Measurements from ENCODE around the gene CACNA1S. TPM values are rescaled to one million over a fixed set of nuclear protein-coding genes. Genes with fewer than 3 reads are reported as not detected.

Gene CACNA1S
- polyA plus RNA-seq, 1 experiment = not detected

- ChIA-PET CTCF (no interaction called here), POLR2A (no interaction called here)
- H3K27ac ChIP-seq (ENCODE audit: low read depth, low read length) = no peak overlapping the region
- H3K27me3 ChIP-seq (ENCODE audit: control insufficient read depth, insufficient read depth, low read length) = peaks cover 62% of the 10 kb centered on the region
- TF ChIP-seq CTCF (IDR thresholded peaks at IDR 0.05; ENCODE audit: low read depth, low read length) = no peak
- no peak for DNase-seq (ENCODE audit: low read depth, low spot score)
- H3K4me3 ChIP-seq (ENCODE audit: low read depth, low read length) = no peak overlapping the region
- H3K9me3 ChIP-seq (ENCODE audit: control insufficient read depth, insufficient read depth, low read length) = no peaks in the 10 kb centered on the region
These were observed 47.4 kb downstream of the CACNA1S start for GRCh38 chr1:201064806-201065205.

DNA sequence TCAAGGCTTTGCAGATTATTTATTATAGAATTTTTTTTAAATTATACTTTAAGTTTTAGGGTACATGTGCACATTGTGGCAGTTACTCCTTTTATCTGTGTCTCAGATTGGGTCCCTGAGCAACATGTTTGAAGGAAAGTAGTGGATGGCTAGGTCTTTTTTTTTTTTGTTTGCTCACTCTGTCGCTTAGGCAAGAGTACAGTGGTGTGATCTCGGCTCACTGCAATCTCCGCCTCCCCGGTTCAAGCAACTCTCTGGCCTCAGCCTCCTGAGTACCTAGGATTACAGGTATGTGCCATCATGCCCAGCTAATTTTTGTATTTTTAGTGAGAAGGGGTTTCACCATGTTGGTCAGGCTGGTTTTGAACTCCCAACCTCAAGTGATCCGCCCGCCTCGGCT, 49.1 kb downstream of the CACNA1S start:
- ChIA-PET CTCF (no interaction called here), POLR2A (no interaction called here)
- TF ChIP-seq CTCF (IDR thresholded peaks at IDR 0.05; ENCODE audit: low read depth, low read length) = no peak
- no peak for DNase-seq (ENCODE audit: low read depth, low spot score)
- Histone ChIP-seq H3K27ac (ENCODE audit: low read depth, low read length) (no peak overlapping the region), H3K9me3 (ENCODE audit: control insufficient read depth, insufficient read depth, low read length) (no peaks in the 10 kb centered on the region), H3K27me3 (ENCODE audit: control insufficient read depth, insufficient read depth, low read length) (peaks cover 59% of the 10 kb centered on the region), H3K4me3 (ENCODE audit: low read depth, low read length) (no peak overlapping the region)

- no peak for DNase-seq (ENCODE audit: low read depth, low spot score)
- CTCF ChIA-PET = no interaction called here
- H3K9me3 ChIP-seq (ENCODE audit: control insufficient read depth, insufficient read depth, low read length) = no peaks in the 10 kb centered on the region
- no peak overlapping the region for H3K4me3 ChIP-seq (ENCODE audit: low read depth, low read length)
- POLR2A ChIA-PET = no interaction called here
- H3K27me3 ChIP-seq (ENCODE audit: control insufficient read depth, insufficient read depth, low read length) = peaks cover 56% of the 10 kb centered on the region
- H3K27ac ChIP-seq (ENCODE audit: low read depth, low read length) = no peak overlapping the region
- no peak for TF ChIP-seq CTCF (IDR thresholded peaks at IDR 0.05; ENCODE audit: low read depth, low read length)
These were observed 49.6 kb downstream of the CACNA1S start for GRCh38 chr1:201062511-201063091.

GRCh38 chr1:201061886-201062285, 50.3 kb downstream of the CACNA1S start:
- Histone ChIP-seq H3K27me3 (ENCODE audit: control insufficient read depth, insufficient read depth, low read length) (peaks cover 57% of the 10 kb centered on the region), H3K4me3 (ENCODE audit: low read depth, low read length) (no peak overlapping the region), H3K27ac (ENCODE audit: low read depth, low read length) (no peak overlapping the region), H3K9me3 (ENCODE audit: control insufficient read depth, insufficient read depth, low read length) (no peaks in the 10 kb centered on the region)
- no peak for TF ChIP-seq CTCF (IDR thresholded peaks at IDR 0.05; ENCODE audit: low read depth, low read length)
- ChIA-PET CTCF (no interaction called here), POLR2A (no interaction called here)
- no peak for DNase-seq (ENCODE audit: low read depth, low spot score)

DNA sequence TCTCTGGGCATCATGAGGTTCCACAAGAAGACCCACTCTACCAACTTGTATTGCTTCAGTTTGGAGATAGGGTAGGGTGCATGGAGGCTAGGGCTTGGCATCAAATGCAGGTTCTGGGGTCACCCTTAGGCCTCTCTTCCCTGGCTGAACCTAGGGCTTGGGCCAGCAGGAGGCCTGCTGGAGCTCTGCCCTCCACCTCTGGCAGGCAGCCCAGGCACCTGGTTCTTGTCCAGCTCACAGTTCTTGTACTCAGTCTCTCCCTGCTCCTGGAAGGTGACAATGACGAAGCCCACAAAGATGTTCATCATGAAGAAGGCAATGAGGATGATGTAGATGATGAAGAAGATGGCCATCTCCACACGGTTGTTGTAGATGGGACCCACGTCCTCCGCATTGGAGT, 51.2 kb downstream of the CACNA1S start:
- TF ChIP-seq CTCF (IDR thresholded peaks at IDR 0.05; ENCODE audit: low read depth, low read length) = no peak
- POLR2A ChIA-PET = no interaction called here
- H3K9me3 ChIP-seq (ENCODE audit: control insufficient read depth, insufficient read depth, low read length) = no peaks in the 10 kb centered on the region

More for the DNA sequence above, 51.2 kb downstream of the CACNA1S start:
- no peak overlapping the region for H3K4me3 ChIP-seq (ENCODE audit: low read depth, low read length)
- H3K27ac ChIP-seq (ENCODE audit: low read depth, low read length) = no peak overlapping the region
- CTCF ChIA-PET = no interaction called here
- peaks cover 60% of the 10 kb centered on the region for H3K27me3 ChIP-seq (ENCODE audit: control insufficient read depth, insufficient read depth, low read length)
- DNase-seq (ENCODE audit: low read depth, low spot score) = no peak

Measured in AG04450 (cell line).